B cell (primary cell): ENCODE data around the gene CAVIN1.

Experiments used
- CTCF ChIP-seq: fragments of 200-600 bp; IDR thresholded peaks from one replicate; pipeline ENCODE4 v1.8.0; 2022; ENCODE audit warnings: antibody characterized with exemption, mild to moderate bottlenecking
- EZH2 ChIP-seq: IDR thresholded peaks from 2 replicates; pipeline ENCODE4 v1.6.1; 2012; ENCODE audit warnings: borderline replicate concordance, low read depth, mild to moderate bottlenecking, moderate library complexity, low read length; ENCODE audit not compliant: insufficient read depth, poor library complexity, severe bottlenecking

GRCh38 chr17:42428141-42428944 is 5.3 kb upstream of the CAVIN1 start:
- TF ChIP-seq CTCF (peak; percentile 83), EZH2 (no peak)
